IMR-90 (cell line): ENCODE data around the gene CCHCR1.

Source experiments
- BHLHE40 ChIP-seq: fragments of 150-350 bp; IDR thresholded peaks from 2 replicates; pipeline ENCODE4 v1.6.1; 2016; ENCODE audit warnings: mild to moderate bottlenecking, low read depth, low read length
- CEBPB ChIP-seq: IDR thresholded peaks from 2 replicates; pipeline ENCODE4 v1.6.1; 2012; ENCODE audit warnings: low read depth, low read length, improper control_type of control experiment
- CTCF ChIP-seq: conservative IDR thresholded peaks from 2 replicates; pipeline ENCODE4 v1.5.1; 2012; ENCODE audit warnings: mild to moderate bottlenecking, low read depth, low read length, improper control_type of control experiment
- ELK1 ChIP-seq: fragments of 150-350 bp; IDR thresholded peaks from 2 replicates; pipeline ENCODE4 v1.6.1; 2016; ENCODE audit warnings: low read depth, mild to moderate bottlenecking, low read length, moderate library complexity, borderline replicate concordance
- FOS ChIP-seq: fragments of 150-350 bp; IDR thresholded peaks from 2 replicates; pipeline ENCODE4 v1.6.1; 2016; ENCODE audit warnings: low read depth, low read length
- MAFK ChIP-seq: IDR thresholded peaks from 2 replicates; pipeline ENCODE4 v1.6.1; 2012; ENCODE audit warnings: low read depth, low read length, improper control_type of control experiment
- MAZ ChIP-seq: IDR thresholded peaks from 2 replicates; pipeline ENCODE4 v1.6.1; 2012; ENCODE audit warnings: low read depth, mild to moderate bottlenecking, low read length, improper control_type of control experiment, moderate library complexity, borderline replicate concordance
- POLR2A ChIP-seq: IDR thresholded peaks from 2 replicates; pipeline ENCODE4 v1.6.1; 2012; ENCODE audit warnings: mild to moderate bottlenecking, low read depth, low read length
- RAD21 ChIP-seq: IDR thresholded peaks from 2 replicates; pipeline ENCODE4 v1.6.1; 2012; ENCODE audit warnings: low read length, improper control_type of control experiment
- RCOR1 ChIP-seq: IDR thresholded peaks from 2 replicates; pipeline ENCODE4 v1.6.1; 2012; ENCODE audit warnings: mild to moderate bottlenecking, low read length, improper control_type of control experiment; ENCODE audit not compliant: insufficient replicate concordance
- RFX5 ChIP-seq: IDR thresholded peaks from 2 replicates; pipeline ENCODE4 v1.8.0; 2012; ENCODE audit warnings: low read depth, mild to moderate bottlenecking, low read length, moderate library complexity
- SMC3 ChIP-seq: fragments of 150-350 bp; IDR thresholded peaks from 2 replicates; pipeline ENCODE4 v1.6.1; 2016; ENCODE audit warnings: low read depth, mild to moderate bottlenecking, antibody characterized with exemption, low read length, moderate library complexity
- USF2 ChIP-seq: fragments of 150-350 bp; IDR thresholded peaks from 2 replicates; pipeline ENCODE4 v1.6.1; 2017; ENCODE audit warnings: mild to moderate bottlenecking, antibody characterized with exemption, low read length, low read depth

GRCh38 chr6:31096215-31096614 lies 61.4 kb downstream of the CCHCR1 start:
- no peak for TF ChIP-seq CTCF
- no peak for TF ChIP-seq SMC3
- no peak for TF ChIP-seq RAD21
- TF ChIP-seq RFX5, result no peak
- TF ChIP-seq MAZ, result no peak
- TF ChIP-seq RCOR1, result no peak
- TF ChIP-seq POLR2A, result no peak
- TF ChIP-seq USF2, result no peak
- TF ChIP-seq CEBPB, result no peak
- no peak for TF ChIP-seq MAFK
- TF ChIP-seq BHLHE40, result no peak
- no peak for TF ChIP-seq ELK1
- TF ChIP-seq FOS, result no peak
